Stimulated activated naive CD8-positive, alpha-beta T cell treated with anti-CD3 and anti-CD28 coated beads, Interleukin-15, Interleukin-2, amounts not matched to agents 100 ng/mL and 50 ng/mL, for 24 hours (primary cell): ENCODE results near the gene TAC3.
A peak's percentile ranks its signal among the peaks of the same experiment; 100 is the strongest.
"Not testable (repeated sequence)": the region's sequence is repeated elsewhere in the genome, so short reads cannot be mapped to it uniquely, and the experiment has no call there.

ENCODE experiments used
- H3K27ac Mint-ChIP-seq: one replicate; pipeline ENCODE4 v1.8.0; 2021; ENCODE audit warnings: mild to moderate bottlenecking, mixed read lengths
- H3K27me3 Mint-ChIP-seq: one replicate; pipeline ENCODE4 v1.8.0; 2021; ENCODE audit warnings: mixed read lengths
- H3K36me3 Mint-ChIP-seq: one replicate; pipeline ENCODE4 v1.8.0; 2021; ENCODE audit warnings: low read depth, mixed read lengths
- H3K4me1 Mint-ChIP-seq: one replicate; pipeline ENCODE4 v1.8.0; 2021; ENCODE audit warnings: low read depth, mixed read lengths
- H3K4me3 Mint-ChIP-seq: one replicate; pipeline ENCODE4 v1.8.0; 2021; ENCODE audit warnings: mild to moderate bottlenecking, mixed read lengths
- H3K9me3 Mint-ChIP-seq: one replicate; pipeline ENCODE4 v1.8.0; 2021; ENCODE audit warnings: mixed read lengths

Gene TAC3

DNA sequence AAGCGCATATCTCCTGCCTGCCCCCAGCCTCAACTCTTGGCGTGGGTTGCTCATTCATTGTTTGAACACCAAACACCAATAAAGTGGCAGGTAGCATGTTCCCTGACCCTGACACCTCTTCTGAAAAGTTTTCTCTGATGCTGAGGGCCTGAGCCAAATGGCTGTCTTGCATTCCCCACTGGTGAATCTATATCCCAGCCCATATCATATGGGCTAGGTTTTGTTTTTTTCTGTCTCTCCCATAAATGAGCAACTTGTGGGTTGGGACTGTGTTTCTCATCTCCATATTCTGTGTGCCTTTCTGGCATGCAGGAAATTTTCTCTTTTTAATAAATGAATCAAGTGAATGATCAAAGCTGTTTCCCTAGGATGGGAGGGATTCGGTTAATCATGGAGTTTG, 28.6 kb upstream of the TAC3 start:
- H3K27ac Mint-ChIP-seq = no peak overlapping the region
- no peak overlapping the region for H3K4me3 Mint-ChIP-seq
- H3K27me3 Mint-ChIP-seq = peaks cover 4% of the 10 kb centered on the region

DNA sequence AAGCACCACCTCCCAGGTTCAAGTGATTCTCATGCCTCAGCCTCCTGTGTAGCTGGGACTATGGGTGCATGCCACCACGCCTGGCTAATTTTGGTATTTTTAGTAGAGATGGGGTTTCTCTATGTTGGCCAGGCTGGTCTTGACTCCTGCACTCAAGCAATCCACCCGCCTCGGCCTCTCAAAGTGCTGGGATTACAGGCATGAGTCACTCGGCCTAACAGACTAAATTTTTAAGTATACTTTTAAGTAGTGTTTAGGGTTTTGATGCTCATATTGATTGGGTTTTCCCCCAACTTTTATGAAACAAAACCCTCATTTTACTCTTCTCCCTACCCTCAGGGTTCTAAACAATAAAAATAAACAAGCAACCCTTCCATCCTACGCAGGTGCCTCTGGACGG, 28.1 kb upstream of the TAC3 start:
- Mint-ChIP-seq H3K36me3 (no peaks in the 10 kb centered on the region), H3K4me1 (peaks cover 41% of the 10 kb centered on the region), H3K27ac (no peak overlapping the region), H3K27me3 (peaks cover 4% of the 10 kb centered on the region), H3K9me3 (no peaks in the 10 kb centered on the region), H3K4me3 (no peak overlapping the region)

More for the DNA sequence above, 28.6 kb upstream of the TAC3 start:
- H3K4me1 Mint-ChIP-seq = peaks cover 41% of the 10 kb centered on the region
- no peaks in the 10 kb centered on the region for H3K36me3 Mint-ChIP-seq
- no peaks in the 10 kb centered on the region for H3K9me3 Mint-ChIP-seq

DNA sequence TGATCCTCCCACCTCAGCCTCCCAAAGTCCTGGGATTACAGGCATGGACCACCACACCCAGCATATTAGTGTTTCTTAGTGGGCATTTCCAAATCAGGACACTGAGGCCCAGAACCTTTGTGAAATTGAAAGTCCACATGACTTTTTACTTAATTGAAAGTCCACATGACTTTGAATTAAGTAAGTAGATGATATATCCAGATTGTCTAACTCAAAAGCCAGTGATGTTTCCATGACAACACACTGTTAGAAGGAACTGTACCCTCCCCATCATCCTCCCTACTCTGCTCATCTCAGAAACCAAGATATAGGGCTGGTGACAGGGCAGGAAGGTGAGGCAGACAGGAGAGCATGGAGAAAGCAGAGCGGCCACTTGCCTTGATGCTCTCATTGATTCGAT, 26.4 kb upstream of the TAC3 start:
- no peak overlapping the region for H3K4me3 Mint-ChIP-seq
- no peaks in the 10 kb centered on the region for H3K9me3 Mint-ChIP-seq
- peaks cover 4% of the 10 kb centered on the region for H3K27me3 Mint-ChIP-seq
- H3K36me3 Mint-ChIP-seq = no peaks in the 10 kb centered on the region
- H3K4me1 Mint-ChIP-seq = peaks cover 27% of the 10 kb centered on the region
- no peak overlapping the region for H3K27ac Mint-ChIP-seq

DNA sequence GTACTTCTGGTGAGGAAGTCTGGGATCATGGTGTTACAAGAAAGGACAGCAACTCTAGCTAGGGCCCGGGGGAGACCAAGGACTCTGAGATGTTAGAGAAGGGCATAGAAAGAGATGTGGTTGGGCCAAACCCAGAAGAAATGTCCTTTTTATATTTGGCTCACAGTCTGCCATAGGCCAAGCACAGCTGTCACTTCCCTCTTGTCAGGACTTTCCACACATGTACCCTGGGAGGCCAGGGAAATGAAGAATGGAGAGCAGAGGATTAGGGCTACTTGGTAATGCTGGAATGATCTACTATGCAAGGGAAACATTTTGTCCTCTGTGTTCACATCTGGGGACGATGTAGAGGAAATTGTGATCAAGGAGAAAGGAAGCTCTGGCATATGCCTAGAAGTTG, 24.4 kb upstream of the TAC3 start:
- Mint-ChIP-seq H3K27ac (no peak overlapping the region), H3K4me3 (no peak overlapping the region), H3K27me3 (peaks cover under 1% of the 10 kb centered on the region), H3K4me1 (peaks cover 8% of the 10 kb centered on the region), H3K9me3 (no peaks in the 10 kb centered on the region), H3K36me3 (no peaks in the 10 kb centered on the region)

DNA sequence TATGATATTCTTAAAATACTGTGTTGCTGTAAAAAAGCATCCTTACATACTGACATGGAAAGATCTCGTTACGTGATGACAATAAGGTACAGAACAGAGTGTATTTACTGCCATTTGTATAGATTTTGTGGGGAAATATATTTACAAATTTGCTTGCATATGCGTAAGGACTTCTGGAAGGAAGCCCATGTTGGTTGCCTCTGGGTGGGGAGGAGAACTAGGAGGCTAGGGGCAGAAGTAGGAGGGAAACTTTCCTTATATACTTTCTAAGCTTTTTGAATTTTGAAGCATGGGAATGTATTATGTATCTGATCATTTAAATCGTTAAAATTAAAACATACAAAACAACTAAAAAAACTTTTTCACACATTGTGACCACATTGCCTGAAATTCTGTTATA, 23.9 kb upstream of the TAC3 start:
- H3K9me3 Mint-ChIP-seq = no peaks in the 10 kb centered on the region

DNA sequence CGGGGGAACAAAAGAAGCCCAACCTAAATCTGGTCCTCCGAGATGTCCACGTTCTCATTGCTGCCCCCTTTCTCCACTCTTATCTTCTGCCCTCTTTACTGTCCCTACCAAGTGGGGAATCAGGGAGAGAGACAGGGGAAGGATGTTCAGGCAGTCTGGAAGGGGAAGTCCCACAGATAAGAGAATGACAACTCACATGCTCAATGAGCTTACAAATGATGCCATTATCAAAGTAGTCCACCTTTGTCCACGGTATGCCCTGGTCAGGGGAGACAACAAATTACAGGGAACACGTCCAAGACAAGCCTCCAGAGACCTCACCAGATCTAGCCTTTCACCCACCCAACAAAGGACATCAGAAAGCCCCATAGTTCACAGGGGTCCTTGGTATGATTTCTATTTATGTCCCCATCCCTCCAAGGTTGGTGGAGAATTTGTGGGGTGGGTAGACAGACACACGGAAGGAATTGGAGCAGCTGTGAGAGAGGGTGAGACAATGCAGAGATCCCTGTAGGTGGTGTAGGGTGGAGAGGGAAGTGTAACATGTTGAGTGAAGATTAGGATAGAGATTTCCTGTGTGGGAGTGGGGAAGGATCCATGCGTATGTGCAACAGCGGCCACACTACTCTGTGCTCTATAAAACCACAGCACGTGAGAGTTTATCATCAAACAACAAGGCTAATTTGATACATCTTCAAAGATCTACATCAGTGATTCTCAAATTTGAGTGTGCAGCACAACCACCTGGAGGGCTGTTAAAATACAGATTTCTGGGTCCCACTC, 22.9 kb upstream of the TAC3 start:
- no peaks in the 10 kb centered on the region for H3K27me3 Mint-ChIP-seq
- H3K4me1 Mint-ChIP-seq = no peaks in the 10 kb centered on the region
- no peak overlapping the region for H3K4me3 Mint-ChIP-seq
- H3K27ac Mint-ChIP-seq = no peak overlapping the region
- no peaks in the 10 kb centered on the region for H3K9me3 Mint-ChIP-seq
- no peaks in the 10 kb centered on the region for H3K36me3 Mint-ChIP-seq

More for the DNA sequence above, 23.9 kb upstream of the TAC3 start:
- Mint-ChIP-seq H3K4me1 (peaks cover 2% of the 10 kb centered on the region), H3K36me3 (no peaks in the 10 kb centered on the region), H3K4me3 (no peak overlapping the region), H3K27me3 (no peaks in the 10 kb centered on the region), H3K27ac (no peak overlapping the region)

DNA sequence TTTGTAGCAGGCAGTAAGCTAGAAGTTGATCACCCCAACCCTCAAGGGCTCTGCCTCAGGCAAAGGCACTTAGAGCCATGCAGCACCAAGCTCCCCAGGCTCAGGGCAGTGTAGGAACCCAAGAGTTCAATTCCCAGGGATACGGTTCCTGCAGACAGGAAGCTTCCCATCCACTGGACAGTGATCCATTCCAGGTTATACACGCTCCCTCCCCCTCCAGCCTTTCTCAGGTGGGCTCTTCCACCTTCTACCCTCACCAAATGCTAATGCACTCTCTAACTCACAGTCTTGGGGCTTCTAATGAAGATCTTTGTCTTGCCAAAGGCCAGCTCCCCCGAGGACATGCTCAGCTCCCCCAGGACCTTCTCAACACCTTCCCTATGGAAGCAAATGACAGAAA, 20.9 kb upstream of the TAC3 start:
- no peaks in the 10 kb centered on the region for H3K4me1 Mint-ChIP-seq
- no peaks in the 10 kb centered on the region for H3K9me3 Mint-ChIP-seq

DNA sequence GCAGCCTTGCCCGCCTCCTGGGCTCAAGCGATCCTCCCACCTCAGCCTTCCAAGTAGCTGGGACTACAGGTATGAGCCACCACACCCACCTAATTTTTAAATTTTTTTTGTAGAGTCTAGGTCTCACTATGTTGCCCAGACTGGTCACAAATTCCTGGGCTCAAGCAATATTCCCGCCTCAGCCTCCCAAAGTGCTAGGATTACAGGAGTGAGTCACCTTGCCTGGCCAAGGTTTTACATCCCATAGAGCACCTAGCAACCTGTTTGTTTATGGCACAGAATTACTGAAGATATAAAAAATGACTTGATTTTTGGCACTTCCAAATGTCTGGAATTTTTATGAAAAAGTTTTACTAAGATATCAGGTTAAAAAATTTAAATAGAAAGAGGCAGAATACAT, 17.1 kb upstream of the TAC3 start:
- Mint-ChIP-seq H3K4me3 (no peak overlapping the region), H3K9me3 (no peaks in the 10 kb centered on the region), H3K4me1 (peaks cover 18% of the 10 kb centered on the region), H3K27me3 (no peaks in the 10 kb centered on the region), H3K27ac (no peak overlapping the region), H3K36me3 (no peaks in the 10 kb centered on the region)

More for the DNA sequence above, 20.9 kb upstream of the TAC3 start:
- H3K27ac Mint-ChIP-seq = peak overlapping the region; percentile 21
- H3K36me3 Mint-ChIP-seq = no peaks in the 10 kb centered on the region
- H3K27me3 Mint-ChIP-seq = no peaks in the 10 kb centered on the region
- no peak overlapping the region for H3K4me3 Mint-ChIP-seq

DNA sequence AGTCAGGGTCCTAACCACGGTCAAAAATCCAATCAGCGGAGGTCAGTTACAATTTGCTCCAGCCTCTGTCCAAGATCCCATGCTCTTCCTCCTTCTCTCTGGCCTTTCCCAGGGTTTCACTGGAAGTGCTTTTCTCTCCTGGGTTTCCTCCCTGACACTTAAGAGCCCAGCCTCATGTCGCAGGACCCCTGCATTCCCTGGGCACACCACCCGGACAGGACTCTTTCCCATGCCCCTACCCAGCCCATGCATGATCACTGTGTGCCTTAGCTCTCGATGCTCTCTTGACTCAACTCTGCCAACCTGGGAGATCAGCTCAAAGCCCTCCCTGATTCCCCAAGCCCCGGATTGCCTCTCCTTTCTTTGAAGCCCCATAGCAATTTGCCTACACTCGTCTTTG, 15.5 kb upstream of the TAC3 start:
- Mint-ChIP-seq H3K27ac (no peak overlapping the region), H3K4me3 (no peak overlapping the region), H3K27me3 (no peaks in the 10 kb centered on the region), H3K4me1 (peaks cover 34% of the 10 kb centered on the region), H3K9me3 (no peaks in the 10 kb centered on the region), H3K36me3 (no peaks in the 10 kb centered on the region)

DNA sequence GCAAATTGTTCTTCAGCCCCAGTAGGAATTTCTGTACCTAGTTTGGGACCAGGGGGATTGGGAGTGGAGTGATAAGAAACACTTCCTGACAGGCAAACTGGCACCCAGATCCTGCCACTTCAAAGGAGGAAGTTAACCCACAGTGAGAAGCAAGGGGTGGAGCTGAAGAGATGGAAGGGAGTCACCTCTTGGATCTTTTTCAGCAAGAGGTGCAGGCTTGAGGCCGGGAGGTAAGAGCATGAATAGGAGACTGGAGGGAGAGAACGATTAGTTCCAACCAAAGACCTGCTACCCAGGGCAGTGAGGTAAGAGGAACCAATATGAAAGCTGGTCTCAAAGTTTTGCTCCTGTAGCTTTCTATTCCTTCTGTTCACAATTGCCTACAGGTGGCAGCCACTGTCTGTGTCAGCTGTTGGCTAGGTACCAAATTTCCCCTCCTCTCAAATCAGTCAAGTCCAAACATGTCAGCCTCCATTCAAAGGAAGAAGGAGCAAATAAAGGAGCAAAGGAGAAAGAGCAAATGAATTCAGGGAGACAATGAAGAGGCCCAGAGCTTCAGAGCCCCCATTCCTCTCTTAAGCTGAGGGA, 14.9 kb upstream of the TAC3 start:
- Mint-ChIP-seq H3K9me3 (no peaks in the 10 kb centered on the region), H3K4me3 (no peak overlapping the region), H3K27ac (peak overlapping the region; percentile 13), H3K27me3 (no peaks in the 10 kb centered on the region), H3K4me1 (peaks cover 40% of the 10 kb centered on the region), H3K36me3 (no peaks in the 10 kb centered on the region)

DNA sequence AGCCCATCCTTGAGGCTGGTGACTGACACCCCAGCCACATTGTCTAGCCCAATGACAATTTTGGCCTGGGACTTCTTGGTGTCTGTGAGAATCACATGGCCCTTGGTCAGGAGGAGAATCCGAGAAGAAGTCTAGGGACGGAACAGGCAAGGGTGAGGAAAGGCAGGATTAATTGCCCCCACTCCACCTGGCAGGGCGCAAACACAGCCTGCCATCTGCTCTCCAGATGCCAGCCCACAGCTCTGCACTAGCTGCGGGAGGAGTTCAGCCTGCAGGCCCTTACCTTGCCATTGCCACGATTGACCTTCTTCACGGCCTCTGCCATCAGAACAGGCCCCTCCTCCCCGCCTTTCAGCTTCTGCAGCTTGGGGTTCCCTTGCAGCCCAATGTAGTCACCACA, 13.1 kb upstream of the TAC3 start:
- Mint-ChIP-seq H3K36me3 (no peaks in the 10 kb centered on the region), H3K27me3 (no peaks in the 10 kb centered on the region), H3K4me1 (peaks cover 44% of the 10 kb centered on the region), H3K9me3 (no peaks in the 10 kb centered on the region), H3K4me3 (no peak overlapping the region), H3K27ac (no peak overlapping the region)

DNA sequence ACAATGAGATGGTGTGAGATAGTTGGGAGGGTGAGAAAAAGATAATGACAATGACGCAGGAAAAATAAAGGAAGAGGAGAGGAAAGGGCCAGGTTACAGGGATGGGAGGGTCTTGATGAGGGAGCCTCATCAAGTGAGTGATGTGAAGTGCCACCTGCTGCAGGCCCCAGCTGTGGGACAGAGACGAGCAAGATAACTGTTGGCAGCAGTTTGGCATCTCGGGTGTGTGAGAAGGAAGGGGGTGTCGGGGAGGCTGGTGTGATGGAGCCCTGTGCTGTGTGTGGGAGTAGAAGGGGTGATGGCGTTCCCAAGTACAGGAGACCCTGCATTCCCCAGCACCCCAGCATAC, 11.4 kb upstream of the TAC3 start:
- H3K4me3 Mint-ChIP-seq = no peak overlapping the region
- H3K36me3 Mint-ChIP-seq = no peaks in the 10 kb centered on the region
- peak overlapping the region; percentile 90 for H3K27ac Mint-ChIP-seq
- H3K4me1 Mint-ChIP-seq = peaks cover 44% of the 10 kb centered on the region
- no peaks in the 10 kb centered on the region for H3K9me3 Mint-ChIP-seq
- no peaks in the 10 kb centered on the region for H3K27me3 Mint-ChIP-seq

DNA sequence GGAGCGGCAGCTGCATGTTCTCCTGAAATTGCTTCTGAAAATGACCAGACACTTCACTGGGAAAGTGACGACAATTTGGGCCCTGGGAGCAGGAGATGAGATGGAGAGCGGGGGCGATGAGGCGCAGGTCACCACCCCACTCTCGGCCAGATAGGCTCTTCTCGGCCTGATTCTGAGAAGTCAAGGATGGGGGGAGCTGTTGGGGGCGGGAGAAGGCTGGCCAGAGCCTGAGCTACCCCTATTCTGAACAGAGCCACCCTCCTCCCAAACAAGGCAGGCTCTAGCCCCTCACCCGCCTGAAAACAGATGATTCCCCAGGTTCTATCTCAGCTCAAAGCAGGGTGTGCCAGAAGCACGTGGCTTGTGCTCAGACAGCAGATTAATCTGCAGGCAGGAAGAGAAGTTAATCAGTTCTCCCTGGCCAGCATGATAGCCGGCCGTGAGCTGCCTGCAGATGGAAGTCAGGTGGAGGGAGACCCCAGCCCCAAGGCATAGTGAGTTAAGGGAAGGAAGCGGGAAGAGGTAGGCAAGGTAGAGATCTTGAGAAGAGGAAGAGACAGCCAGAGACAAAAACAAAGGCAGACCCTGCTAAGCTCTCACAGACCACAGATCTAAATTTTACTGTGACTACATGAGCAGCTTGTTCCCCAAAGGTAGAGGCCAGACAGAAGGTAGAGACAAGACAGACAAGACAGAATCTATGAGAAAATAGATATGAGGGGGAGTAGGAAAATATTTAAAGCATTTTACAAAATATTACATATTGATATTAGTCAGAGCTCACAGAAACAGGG, 10.9 kb upstream of the TAC3 start:
- Mint-ChIP-seq H3K4me3 (peak overlapping the region; percentile 9), H3K36me3 (no peaks in the 10 kb centered on the region), H3K27ac (peak overlapping the region; percentile 90), H3K27me3 (no peaks in the 10 kb centered on the region), H3K9me3 (no peaks in the 10 kb centered on the region), H3K4me1 (peaks cover 44% of the 10 kb centered on the region)

DNA sequence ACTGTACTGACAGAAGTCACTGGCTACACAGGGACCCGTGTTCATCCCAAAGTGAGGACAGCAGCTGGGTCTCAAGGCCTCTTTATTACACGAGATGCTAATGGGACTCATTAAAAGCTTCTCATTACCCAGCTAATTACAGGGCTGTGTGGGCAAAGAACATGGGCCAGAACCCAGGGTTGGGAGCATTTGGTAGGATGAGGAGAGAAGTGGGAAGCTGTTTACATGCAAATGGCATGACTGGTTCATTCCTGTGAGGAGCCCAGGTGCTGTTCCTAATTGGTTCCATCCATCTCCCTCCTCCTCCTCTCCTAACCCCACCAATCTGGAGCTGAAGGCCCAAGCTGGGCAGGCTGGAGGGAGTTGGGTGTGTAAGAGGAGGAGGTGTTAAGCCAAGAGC, 8.9 kb upstream of the TAC3 start:
- no peaks in the 10 kb centered on the region for H3K27me3 Mint-ChIP-seq
- H3K4me3 Mint-ChIP-seq = no peak overlapping the region
- peaks cover 35% of the 10 kb centered on the region for H3K4me1 Mint-ChIP-seq
- no peaks in the 10 kb centered on the region for H3K9me3 Mint-ChIP-seq
- H3K36me3 Mint-ChIP-seq = no peaks in the 10 kb centered on the region
- no peak overlapping the region for H3K27ac Mint-ChIP-seq

DNA sequence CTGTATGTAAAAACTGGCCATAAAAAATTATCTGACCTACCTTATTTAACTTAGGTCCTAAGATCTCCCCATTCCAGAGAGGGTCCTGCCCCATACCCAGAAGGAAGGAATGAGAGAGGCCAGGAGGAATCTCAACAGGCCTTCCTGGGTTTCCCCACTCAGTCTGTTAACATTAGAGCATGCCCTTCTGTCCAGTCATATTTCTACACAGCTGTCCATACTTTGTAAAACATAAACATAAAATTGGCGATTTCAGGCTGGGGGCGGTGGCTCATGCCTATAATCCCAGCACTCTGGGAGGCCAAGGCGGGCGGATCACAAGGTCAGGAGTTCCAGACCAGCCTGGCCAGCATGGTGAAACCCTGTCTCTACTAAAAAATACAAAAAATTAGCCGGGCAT, 6.0 kb upstream of the TAC3 start:
- not testable (repeated sequence) for H3K27me3 Mint-ChIP-seq, H3K9me3 Mint-ChIP-seq, H3K27ac Mint-ChIP-seq, H3K36me3 Mint-ChIP-seq, H3K4me3 Mint-ChIP-seq
- peaks cover 23% of the 10 kb centered on the region for H3K4me1 Mint-ChIP-seq
